Measurements from ENCODE around the gene MSI2. TPM values are rescaled to one million over a fixed set of nuclear protein-coding genes. Genes with fewer than 3 reads are reported as not detected.

Gene MSI2
- total and polyA plus RNA-seq, 2 donors (not counting 3 experiments of a cell fraction or from before 2014, with no cell fraction given), result 20.9 to 59.3 TPM

- POLR2A ChIA-PET, result no interaction called here
- H3K27ac ChIP-seq (ENCODE audit: insufficient read depth, low read depth, low read length), result no peak overlapping the region
- H4K20me1 ChIP-seq (replicated peaks; ENCODE audit: control insufficient read depth, extremely low read depth, insufficient read depth, low read length), result peaks cover 2% of the 10 kb centered on the region
- H2AFZ ChIP-seq (ENCODE audit: low read depth, low read length), result no peak overlapping the region
- no peak overlapping the region for H3K4me3 ChIP-seq (replicated peaks in 1 of 3; ENCODE audit: insufficient read depth in 1 of 3, low read depth in 1 of 3, low read length in 3 of 3)
- intact Hi-C loops (cut with micrococcal nuclease) (no loop called here), dilution Hi-C loops (cut with MboI; ENCODE audit: extremely low pct_ligation_motif_present, low sequenced_read_pairs) (no loop called here)
- H3K36me3 ChIP-seq (ENCODE audit: control insufficient read depth in 2 of 2, extremely low read depth in 1 of 2, insufficient read depth in 2 of 2, low read length in 2 of 2), result no peaks in the 10 kb centered on the region
- no peak for FAIRE-seq
- H3K9ac ChIP-seq (replicated peaks; ENCODE audit: extremely low read depth, insufficient read depth, low read length), result no peak overlapping the region
- H3K4me1 ChIP-seq (ENCODE audit: control insufficient read depth, extremely low read depth, insufficient read depth, low read length), result peaks cover 10% of the 10 kb centered on the region
- no peaks in the 10 kb centered on the region for H3K9me3 ChIP-seq (replicated peaks; ENCODE audit: control insufficient read depth, insufficient read depth, low read length)
- no TSS peak for BruUV-seq (replicated peaks)
- no peak for DNase-seq (ENCODE audit: low read depth, low spot score)
- H3K9me1 ChIP-seq (replicated peaks; ENCODE audit: control insufficient read depth, extremely low read depth, insufficient read depth, low read length), result no peaks in the 10 kb centered on the region
- no peak overlapping the region for H3K4me2 ChIP-seq (ENCODE audit: insufficient read depth, low read length)
- no peaks in the 10 kb centered on the region for H3K79me2 ChIP-seq (ENCODE audit: control insufficient read depth, insufficient read depth, low read length)
- CTCF ChIA-PET, result interaction anchor here (0.8 to 4.2 kb wide), 5 partner anchors 15 to 229 kb away, joined by 3 to 21 read pairs (median 6); no protein-coding TSS in a partner anchor
- TF ChIP-seq POLR2AphosphoS5 (IDR thresholded peaks at IDR 0.05; ENCODE audit: insufficient read depth, low read depth, low read length), result no peak
- H3K27me3 ChIP-seq (ENCODE audit: control insufficient read depth in 2 of 2, insufficient read depth in 2 of 2, low read length in 2 of 2), result no peaks in the 10 kb centered on the region
Measured at GRCh38 chr17:57471868-57472368, 215.6 kb downstream of the MSI2 start.

GRCh38 chr17:57475796-57476195 is 219.5 kb downstream of the MSI2 start:
- no TSS peak for BruUV-seq (replicated peaks)
- no peaks in the 10 kb centered on the region for H3K9me1 ChIP-seq (replicated peaks; ENCODE audit: control insufficient read depth, extremely low read depth, insufficient read depth, low read length)
- H3K9me3 ChIP-seq (replicated peaks; ENCODE audit: control insufficient read depth, insufficient read depth, low read length), result no peaks in the 10 kb centered on the region
- CTCF ChIA-PET, result no interaction called here
- intact Hi-C loops (cut with micrococcal nuclease), result no loop called here
- no peak overlapping the region for H3K27ac ChIP-seq (ENCODE audit: insufficient read depth, low read depth, low read length)
- no peak overlapping the region for H3K4me3 ChIP-seq (replicated peaks in 1 of 3; ENCODE audit: insufficient read depth in 1 of 3, low read depth in 1 of 3, low read length in 3 of 3)
- no peak for FAIRE-seq
- peaks cover 15% of the 10 kb centered on the region for H3K4me1 ChIP-seq (ENCODE audit: control insufficient read depth, extremely low read depth, insufficient read depth, low read length)
- H2AFZ ChIP-seq (ENCODE audit: low read depth, low read length), result no peak overlapping the region
- H3K27me3 ChIP-seq (ENCODE audit: control insufficient read depth in 2 of 2, insufficient read depth in 2 of 2, low read length in 2 of 2), result no peaks in the 10 kb centered on the region
- H3K36me3 ChIP-seq (ENCODE audit: control insufficient read depth in 2 of 2, extremely low read depth in 1 of 2, insufficient read depth in 2 of 2, low read length in 2 of 2), result no peaks in the 10 kb centered on the region
- H3K4me2 ChIP-seq (ENCODE audit: insufficient read depth, low read length), result no peak overlapping the region
- TF ChIP-seq CTCF (IDR thresholded peaks at IDR 0.05; ENCODE audit: extremely low read depth in 1 of 2, insufficient read depth in 1 of 2, low read depth in 1 of 2, low read length in 2 of 2) (no peak), GATA2 (IDR thresholded peaks at IDR 0.05; ENCODE audit: insufficient read depth, insufficient read length, low read depth, low read length) (no peak), EZH2 (IDR thresholded peaks at IDR 0.05; ENCODE audit: borderline replicate concordance, low read depth, low read length, severe bottlenecking) (no peak), MAX (IDR thresholded peaks at IDR 0.05; ENCODE audit: insufficient read depth, insufficient read length) (no peak), POLR2A (IDR thresholded peaks at IDR 0.05; ENCODE audit: low read depth, low read length) (no peak), MYC (IDR thresholded peaks at IDR 0.05; ENCODE audit: low read depth, low read length) (no peak)
- no peaks in the 10 kb centered on the region for H3K79me2 ChIP-seq (ENCODE audit: control insufficient read depth, insufficient read depth, low read length)
- no peak for DNase-seq (ENCODE audit: low read depth, low spot score)
- H4K20me1 ChIP-seq (replicated peaks; ENCODE audit: control insufficient read depth, extremely low read depth, insufficient read depth, low read length), result peaks cover 2% of the 10 kb centered on the region
- POLR2A ChIA-PET, result no interaction called here
- H3K9ac ChIP-seq (replicated peaks; ENCODE audit: extremely low read depth, insufficient read depth, low read length), result no peak overlapping the region
- dilution Hi-C loops (cut with MboI; ENCODE audit: extremely low pct_ligation_motif_present, low sequenced_read_pairs), result no loop called here

All from endothelial cell of umbilical vein (primary cell).